HepG2 (cell line): Measurements from ENCODE around the gene PRDX5. TPM values are rescaled to one million over a fixed set of nuclear protein-coding genes. Genes with fewer than 3 reads are reported as not detected.

Experiments used
- ATAC-seq: fragments of 200-7000 bp; cut with Tn5 transposase; 3 replicates; pipeline ENCODE4 v1.9.1; 2020; ENCODE audit warnings: mild to moderate bottlenecking, moderate library complexity
- BruUV-seq: library from RNA; stranded (reverse); fragments of 400-500 nt; replicated peaks from 2 replicates; lab custom pipeline; 2021; lab: Mats Ljungman, UMichigan
- CTCF ChIA-PET: fragments of 300-600 bp; formaldehyde crosslinking; extraction: SDS; loops from one replicate; lab custom pipeline; 2021; ENCODE audit warnings: low total read pairs, inconsistent platforms, low intra/inter-chr PET ratio; lab: Yijun Ruan, JAX
- POLR2A ChIA-PET: fragments of 350-600 bp; sonication (Branson Sonifier 250); formaldehyde crosslinking; loops from one replicate; lab custom pipeline; 2020; ENCODE audit warnings: antibody characterized with exemption, inconsistent platforms; lab: Yijun Ruan, JAX
- DNase-seq: peaks from one replicate; pipeline ENCODE4 v3.0.0-alpha.2; 2015; ENCODE audit warnings: low spot score
- FAIRE-seq: peaks from 3 replicates; lab custom pipeline; 2011; peaks lifted over from hg19 to GRCh38; lab: Jason Lieb, UNC
- H2AFZ ChIP-seq: one replicate; pipeline ENCODE4 v1.6.1; 2011; ENCODE audit warnings: low read length, inconsistent platforms
- H3K27ac ChIP-seq: fragments of 300-600 bp; 3 replicates; pipeline ENCODE4 v1.8.0; 2011; ENCODE audit warnings: mixed run types, mild to moderate bottlenecking, mixed read lengths, low read length, inconsistent platforms; ENCODE audit not compliant: insufficient read depth; ENCODE audit errors: extremely low read length
- H3K27me3 ChIP-seq, 2 experiments: fragments of 200-600 bp in 1 of 2; 2 replicates in 1 of 2; 3 replicates in 1 of 2; pipeline versions ENCODE4 v1.6.0 to v1.8.0; 2011; ENCODE audit warnings: low read length in 2 of 2, mild to moderate bottlenecking in 2 of 2, moderate library complexity in 2 of 2, inconsistent platforms in 1 of 2; ENCODE audit not compliant: insufficient read depth in 2 of 2, control insufficient read depth in 1 of 2
- H3K36me3 ChIP-seq, 2 experiments: fragments of 200-600 bp in 1 of 2; replicated peaks in 1 of 2; 2 replicates in 1 of 2; 3 replicates in 1 of 2; pipeline versions ENCODE4 v1.5.1 to v1.8.0; 2011; ENCODE audit warnings: low read length in 2 of 2, inconsistent platforms in 1 of 2; ENCODE audit not compliant: insufficient read depth in 2 of 2, control insufficient read depth in 1 of 2
- H3K4me1 ChIP-seq: 2 replicates; pipeline ENCODE4 v1.5.1; 2012; ENCODE audit warnings: low read length, inconsistent platforms; ENCODE audit not compliant: insufficient read depth
- H3K4me2 ChIP-seq: 2 replicates; pipeline ENCODE4 v1.6.0; 2011; ENCODE audit warnings: low read depth, low read length, inconsistent platforms
- H3K4me3 ChIP-seq, 3 experiments: fragments of 200-600 bp in 1 of 3; sonication (generic), shearing (Covaris generic) in 1 of 3; replicated peaks in 1 of 3; 2 replicates each; pipeline ENCODE4 v1.5.1; 2011 to 2016; ENCODE audit warnings: low read length in 3 of 3, inconsistent platforms in 2 of 3, low read depth in 2 of 3, mild to moderate bottlenecking in 2 of 3, control low read depth in 1 of 3, mixed read lengths in 1 of 3; ENCODE audit not compliant: insufficient read depth in 1 of 3
- H3K79me2 ChIP-seq: one replicate; pipeline ENCODE4 v1.6.1; 2011; ENCODE audit warnings: low read length, inconsistent platforms; ENCODE audit not compliant: insufficient read depth
- H3K9ac ChIP-seq: 2 replicates; pipeline ENCODE4 v1.6.0; 2011; ENCODE audit warnings: mild to moderate bottlenecking, low read depth, low read length, inconsistent platforms; ENCODE audit not compliant: insufficient read depth
- H3K9me3 ChIP-seq: 2 replicates; pipeline ENCODE4 v1.5.1; 2012; ENCODE audit warnings: mild to moderate bottlenecking, low read length
- H4K20me1 ChIP-seq: 2 replicates; pipeline ENCODE4 v1.6.0; 2011; ENCODE audit warnings: inconsistent platforms, mild to moderate bottlenecking, low read length, moderate library complexity; ENCODE audit not compliant: insufficient read depth
- CERS6 ChIP-seq: sonication (generic); formaldehyde crosslinking; IDR thresholded peaks from 2 replicates; pipeline ENCODE4 v1.5.0; 2020; ENCODE audit warnings: missing genetic modification reagents
- GRHL1 ChIP-seq: sonication (generic); formaldehyde crosslinking; conservative IDR thresholded peaks from 2 replicates; pipeline ENCODE4 v1.8.0; 2022; ENCODE audit warnings: missing genetic modification reagents
- GTF3A ChIP-seq: sonication (generic); formaldehyde crosslinking; conservative IDR thresholded peaks from 2 replicates; pipeline ENCODE4 v1.4.0; 2020; ENCODE audit warnings: mild to moderate bottlenecking, missing genetic modification reagents
- HNRNPL ChIP-seq: fragments of 200-400 bp; formaldehyde crosslinking; IDR thresholded peaks from 2 replicates; pipeline ENCODE4 v1.6.1; 2017; ENCODE audit warnings: mild to moderate bottlenecking, low read depth, low read length
- HNRNPLL ChIP-seq: fragments of 200-400 bp; formaldehyde crosslinking; IDR thresholded peaks from 2 replicates; pipeline ENCODE4 v1.6.1; 2017; ENCODE audit warnings: mild to moderate bottlenecking, low read depth, low read length; ENCODE audit not compliant: poor library complexity, severe bottlenecking
- KMT2A ChIP-seq: sonication (generic); formaldehyde crosslinking; IDR thresholded peaks from 2 replicates; pipeline ENCODE4 v1.4.0; 2020; ENCODE audit warnings: missing genetic modification reagents
- TEAD3 ChIP-seq: optimal IDR thresholded peaks from 2 replicates; pipeline ENCODE3; 2016; ENCODE audit warnings: borderline replicate concordance
- ZNF253 ChIP-seq: sonication (generic); formaldehyde crosslinking; IDR thresholded peaks from 2 replicates; pipeline ENCODE4 v1.8.0; 2022; ENCODE audit warnings: mild to moderate bottlenecking, missing genetic modification reagents, borderline replicate concordance
- WGBS: methylation state at CpG from one replicate; pipeline ENCODE4 v1.1.6; 2017; ENCODE audit warnings: low lambda C conversion rate; 5-methylcytosine and 5-hydroxymethylcytosine counted together
- in situ Hi-C: cut with HindIII; loops from 2 replicates; pipeline ENCODE4 v1.10.0; 2017; ENCODE audit warnings: low pct_unique_long_range_greater_than_20kb; ENCODE audit not compliant: extremely low pct_ligation_motif_present
- intact Hi-C: fragments of 100-400 bp; cut with micrococcal nuclease; formaldehyde crosslinking; loops from one replicate; pipeline ENCODE4 v1.10.0; 2022; ENCODE audit not compliant: unreplicated experiment
- polyA plus RNA-seq, 8 experiments: library from polyadenylated mRNA; depleted of rRNA in 3 of 8; stranded (reverse) in 7 of 8; unstranded in 1 of 8; fragments of >200 nt; fragmentation: Illumina TruSeq in 4 of 8; extraction: Trizol in 4 of 8; gene quantifications; 2 replicates each; pipeline versions ENCODE4 v1.2.1 to v1.2.3, GENCODE V29; 2011 to 2016; ENCODE audit warnings: low read depth in 4 of 8, missing spikeins in 1 of 8, mixed read lengths in 1 of 8; ENCODE audit not compliant: insufficient read depth in 1 of 8
- total RNA-seq, 5 experiments: library from RNA; depleted of rRNA; stranded (reverse); fragments of >200 nt; fragmentation: Illumina TruSeq; extraction: Trizol; gene quantifications; 2 replicates each; pipeline ENCODE4 v1.2.3, GENCODE V29; 2016; ENCODE audit warnings: low read depth in 1 of 5

PRDX5 gene
- total and polyA plus RNA-seq, 2 of the 13 experiments (the other 11 are each of a cell fraction or from before 2014, with no cell fraction given), result 215 to 311 TPM

GRCh38 chr11:64286801-64287159 lies 31.1 kb upstream of the PRDX5 start:
- intact Hi-C loops (no loop called here), in situ Hi-C loops (no loop called here)
- Histone ChIP-seq H3K4me2 (peak overlapping the region; percentile 97; the same call in 1 of the 2 replicates), H3K9ac (no peak overlapping the region; the same call in 1 of the 2 replicates), H4K20me1 (no peaks in the 10 kb centered on the region), H2AFZ (no peak overlapping the region), H3K9me3 (no peaks in the 10 kb centered on the region), H3K4me1 (peaks cover 28% of the 10 kb centered on the region; the same call in 1 of the 2 replicates), H3K27ac (no peak overlapping the region), H3K79me2 (no peaks in the 10 kb centered on the region), H3K27me3 (peaks cover 4 to 16% of the 10 kb centered on the region in 2 experiments; a peak in 4 of 5 replicates), H3K36me3 (no peaks in the 10 kb centered on the region), H3K4me3 (no peak overlapping the region; a peak in 1 of 6 replicates)
- ATAC-seq (no peak), DNase-seq (no peak), FAIRE-seq (no peak)
- WGBS, result 70% methylated on average over 9 of the region's 9 CpGs
- CTCF ChIA-PET, result no interaction called here
- BruUV-seq, result no TSS peak
- TF ChIP-seq HNRNPL (0 out of 2 replicates have a peak, but pooled peaks have one; percentile 3), GTF3A (no peak), GRHL1 (CRISPR knock-in tag) (no peak), KMT2A (CRISPR knock-in tag) (no peak), TEAD3 (CRISPR knock-in tag) (no peak)
- POLR2A ChIA-PET, result interaction anchor here (2.4 kb wide), 1 partner anchor 31 kb away, joined by 14 read pairs; the partner anchor contains the start of genes PRDX5 and TRMT112

GRCh38 chr11:64287676-64288352 lies 30.1 kb upstream of the PRDX5 start:
- no peaks in the 10 kb centered on the region for H3K9me3 ChIP-seq
- POLR2A ChIA-PET, result no interaction called here
- 95% methylated on average over 18 of the region's 33 CpGs for WGBS
- H3K36me3 ChIP-seq, result no peaks in the 10 kb centered on the region
- peaks cover 28% of the 10 kb centered on the region; the same call in 1 of the 2 replicates for H3K4me1 ChIP-seq
- H4K20me1 ChIP-seq, result no peaks in the 10 kb centered on the region
- CTCF ChIA-PET, result no interaction called here
- H2AFZ ChIP-seq, result no peak overlapping the region
- BruUV-seq, result no TSS peak
- H3K4me2 ChIP-seq, result no peak overlapping the region
- H3K9ac ChIP-seq, result no peak overlapping the region
- no peak for TF ChIP-seq ZNF253 (CRISPR knock-in tag)
- peak; percentile 15 for TF ChIP-seq HNRNPLL
- TF ChIP-seq HNRNPL, result 0 out of 2 replicates have a peak, but pooled peaks have one; percentile 39
- no peak for TF ChIP-seq CERS6 (CRISPR knock-in tag)
- in situ Hi-C loops, result no loop called here
- no peaks in the 10 kb centered on the region for H3K79me2 ChIP-seq
- no peak overlapping the region for H3K4me3 ChIP-seq
- no peak overlapping the region for H3K27ac ChIP-seq
- intact Hi-C loops, result no loop called here
- H3K27me3 ChIP-seq, result peaks cover 9 to 26% of the 10 kb centered on the region in 2 experiments
- FAIRE-seq (no peak), DNase-seq (no peak), ATAC-seq (no peak)
